ENCODE measurements around the gene PARD3B. TPM values are rescaled to one million over a fixed set of nuclear protein-coding genes. Genes with fewer than 3 reads are reported as not detected.
"Not testable (repeated sequence)": the region's sequence is repeated elsewhere in the genome, so short reads cannot be mapped to it uniquely, and the experiment has no call there.

PARD3B gene
- total and polyA plus RNA-seq, 8 donors = 1.8 to 42.6 (median 15.1) TPM

GRCh38 chr2:205483095-205483494 lies 937.8 kb downstream of the PARD3B start:
- no peaks in the 10 kb centered on the region for H3K9me3 ChIP-seq
- intact Hi-C loops (cut with DNase I; ENCODE audit: low total_unique reads) = no loop called here
- DNase-seq = peak in 1 of 2 donors; percentile 37
- H3K27ac ChIP-seq = no peak overlapping the region
- no peaks in the 10 kb centered on the region for H3K36me3 ChIP-seq
- TF ChIP-seq POLR2AphosphoS5 (IDR thresholded peaks at IDR 0.05) (no peak), CTCF (IDR thresholded peaks at IDR 0.05) (no peak), POLR2A (IDR thresholded peaks at IDR 0.05) (no peak), EP300 (IDR thresholded peaks at IDR 0.05) (no peak)
- H3K4me3 ChIP-seq = no peak overlapping the region
- H3K27me3 ChIP-seq = no peaks in the 10 kb centered on the region
- no peaks in the 10 kb centered on the region for H3K4me1 ChIP-seq

GRCh38 chr2:205484215-205484614 lies 938.9 kb downstream of the PARD3B start:
- intact Hi-C loops (cut with DNase I; ENCODE audit: low total_unique reads) = no loop called here
- no peaks in the 10 kb centered on the region for H3K27me3 ChIP-seq
- H3K4me1 ChIP-seq = no peaks in the 10 kb centered on the region
- H3K36me3 ChIP-seq = no peaks in the 10 kb centered on the region
- H3K9me3 ChIP-seq = no peaks in the 10 kb centered on the region
- WGBS, 5 donors = 68 to 69% (median 68%) methylated on average over 2 of the region's 2 CpGs
- H3K4me3 ChIP-seq = no peak overlapping the region
- TF ChIP-seq POLR2AphosphoS5 (IDR thresholded peaks at IDR 0.05) (no peak), CTCF (IDR thresholded peaks at IDR 0.05) (no peak), EP300 (IDR thresholded peaks at IDR 0.05) (no peak), POLR2A (IDR thresholded peaks at IDR 0.05) (no peak)
- DNase-seq = no peak
- no peak overlapping the region for H3K27ac ChIP-seq

GRCh38 chr2:205484764-205485163 lies 939.5 kb downstream of the PARD3B start:
- H3K9me3 ChIP-seq = no peaks in the 10 kb centered on the region
- H3K27ac ChIP-seq = no peak overlapping the region
- intact Hi-C loops (cut with DNase I; ENCODE audit: low total_unique reads) = no loop called here
- DNase-seq = no peak
- no peaks in the 10 kb centered on the region for H3K4me1 ChIP-seq
- no peak for TF ChIP-seq POLR2A (IDR thresholded peaks at IDR 0.05)
- TF ChIP-seq POLR2AphosphoS5 (IDR thresholded peaks at IDR 0.05) = no peak
- no peak for TF ChIP-seq CTCF (IDR thresholded peaks at IDR 0.05)
- TF ChIP-seq EP300 (IDR thresholded peaks at IDR 0.05) = no peak
- no peak overlapping the region for H3K4me3 ChIP-seq
- no peaks in the 10 kb centered on the region for H3K27me3 ChIP-seq
- 73 to 92% (median 82%) methylated on average over 4 of the region's 4 CpGs for WGBS, 5 donors
- H3K36me3 ChIP-seq = no peaks in the 10 kb centered on the region

GRCh38 chr2:205493528-205493927 lies 948.3 kb downstream of the PARD3B start:
- H3K27me3 ChIP-seq; H3K27ac ChIP-seq; H3K4me1 ChIP-seq; intact Hi-C loops (cut with DNase I; ENCODE audit: low total_unique reads); H3K9me3 ChIP-seq; H3K36me3 ChIP-seq; H3K4me3 ChIP-seq; DNase-seq: not testable (repeated sequence)
- WGBS, 5 donors = 96 to 97% (median 97%) methylated on average over 2 of the region's 2 CpGs

- Histone ChIP-seq H3K36me3 (peaks cover 0 to under 1% (median under 1%) of the 10 kb centered on the region in 4 donors), H3K27ac (no peak overlapping the region), H3K4me1 (no peaks in the 10 kb centered on the region), H3K9me3 (no peaks in the 10 kb centered on the region), H3K27me3 (no peaks in the 10 kb centered on the region), H3K4me3 (no peak overlapping the region)
- TF ChIP-seq POLR2A (IDR thresholded peaks at IDR 0.05) (no peak), EP300 (IDR thresholded peaks at IDR 0.05) (no peak), CTCF (IDR thresholded peaks at IDR 0.05) (no peak), POLR2AphosphoS5 (IDR thresholded peaks at IDR 0.05) (no peak)
- intact Hi-C loops (cut with DNase I; ENCODE audit: low total_unique reads) = no loop called here
- DNase-seq = no peak
- 83 to 89% (median 86%) methylated on average over 7 of the region's 7 CpGs for WGBS, 5 donors
Observed at GRCh38 chr2:205494537-205495235, 949.4 kb downstream of the PARD3B start.

Data from stomach (tissue), 9 donors.